OCI-LY3 (cell line): Measurements from ENCODE around the gene TECPR2.

Experiments
- CTCF ChIP-seq: fragments of 200-600, 300-600 bp; sonication (generic); IDR thresholded peaks from 2 replicates; pipeline ENCODE4 v1.5.1; 2014; ENCODE audit warnings: antibody characterized with exemption, low read length, low read depth
- EZH2phosphoT487 ChIP-seq: fragments of 200-600 bp; shearing (Covaris generic); IDR thresholded peaks from 2 replicates; pipeline ENCODE4 v1.6.1; 2018; ENCODE audit warnings: antibody characterized with exemption, mixed run types, low read depth

GRCh38 chr14:102426796-102427195 is 64.1 kb downstream of the TECPR2 start:
- TF ChIP-seq CTCF (no peak), EZH2phosphoT487 (no peak)
